ENCODE results near the gene NHLH2.

Gene NHLH2

DNA sequence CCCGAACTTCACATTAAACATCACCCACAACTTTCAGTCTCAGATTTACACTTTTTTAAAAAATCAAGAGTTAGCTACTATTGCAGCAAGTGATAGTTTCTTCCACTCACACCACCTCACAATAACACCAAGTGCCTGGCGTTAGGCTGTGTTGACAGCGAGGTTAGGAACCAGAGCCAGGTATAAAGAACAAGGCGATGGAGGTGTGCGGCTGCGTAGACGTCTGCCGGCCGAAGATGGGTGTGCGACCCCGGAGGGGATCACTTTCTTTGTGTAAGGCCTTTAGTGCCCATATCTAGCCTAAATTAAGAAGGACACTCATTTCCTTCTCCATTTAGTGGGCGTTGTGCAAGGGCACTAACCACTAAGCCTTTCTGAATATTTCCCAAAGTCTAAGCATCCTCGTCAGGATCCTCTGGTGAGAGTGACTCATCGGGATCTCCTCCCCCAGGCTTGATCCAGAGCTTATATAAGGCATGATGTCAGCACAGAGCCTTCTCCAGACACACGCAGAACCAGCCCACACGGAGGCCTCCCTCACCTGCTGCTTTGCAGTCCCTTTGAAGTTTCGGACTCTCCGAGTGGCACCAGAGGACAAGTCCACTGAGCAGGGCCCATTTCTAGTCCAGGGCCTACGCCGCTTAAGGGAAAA lies 11.8 kb downstream of the NHLH2 start:
- Histone ChIP-seq H3F3A (ENCODE audit: control insufficient read depth, insufficient read depth) (no peaks in the 10 kb centered on the region), H3K9me2 (replicated peaks; ENCODE audit: control insufficient read depth, low read length) (no peaks in the 10 kb centered on the region), H4K20me1 (ENCODE audit: control insufficient read depth, insufficient read depth, low read depth, low read length) (no peaks in the 10 kb centered on the region), H3K27ac (ENCODE audit: low read depth, low read length) (no peak overlapping the region), H3K9me3 (ENCODE audit: control insufficient read depth, insufficient read depth, low read length) (no peaks in the 10 kb centered on the region), H3K36me3 (ENCODE audit: control insufficient read depth, low read length) (no peaks in the 10 kb centered on the region), H3K27me3 (ENCODE audit: control insufficient read depth, low read length) (no peaks in the 10 kb centered on the region), H3K4me1 (ENCODE audit: control insufficient read depth, low read length) (no peaks in the 10 kb centered on the region), H3K79me2 (ENCODE audit: control insufficient read depth, low read length) (no peaks in the 10 kb centered on the region), H3K4me2 (ENCODE audit: low read length) (no peak overlapping the region), H3K4me3 (ENCODE audit: low read length) (no peak overlapping the region)
- TF ChIP-seq, protein P1, sequence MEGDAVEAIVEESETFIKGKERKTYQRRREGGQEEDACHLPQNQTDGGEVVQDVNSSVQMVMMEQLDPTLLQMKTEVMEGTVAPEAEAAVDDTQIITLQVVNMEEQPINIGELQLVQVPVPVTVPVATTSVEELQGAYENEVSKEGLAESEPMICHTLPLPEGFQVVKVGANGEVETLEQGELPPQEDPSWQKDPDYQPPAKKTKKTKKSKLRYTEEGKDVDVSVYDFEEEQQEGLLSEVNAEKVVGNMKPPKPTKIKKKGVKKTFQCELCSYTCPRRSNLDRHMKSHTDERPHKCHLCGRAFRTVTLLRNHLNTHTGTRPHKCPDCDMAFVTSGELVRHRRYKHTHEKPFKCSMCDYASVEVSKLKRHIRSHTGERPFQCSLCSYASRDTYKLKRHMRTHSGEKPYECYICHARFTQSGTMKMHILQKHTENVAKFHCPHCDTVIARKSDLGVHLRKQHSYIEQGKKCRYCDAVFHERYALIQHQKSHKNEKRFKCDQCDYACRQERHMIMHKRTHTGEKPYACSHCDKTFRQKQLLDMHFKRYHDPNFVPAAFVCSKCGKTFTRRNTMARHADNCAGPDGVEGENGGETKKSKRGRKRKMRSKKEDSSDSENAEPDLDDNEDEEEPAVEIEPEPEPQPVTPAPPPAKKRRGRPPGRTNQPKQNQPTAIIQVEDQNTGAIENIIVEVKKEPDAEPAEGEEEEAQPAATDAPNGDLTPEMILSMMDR (IDR thresholded peaks at IDR 0.05; ENCODE audit: low read depth, low read length, poor library complexity, severe bottlenecking), result no peak

DNA sequence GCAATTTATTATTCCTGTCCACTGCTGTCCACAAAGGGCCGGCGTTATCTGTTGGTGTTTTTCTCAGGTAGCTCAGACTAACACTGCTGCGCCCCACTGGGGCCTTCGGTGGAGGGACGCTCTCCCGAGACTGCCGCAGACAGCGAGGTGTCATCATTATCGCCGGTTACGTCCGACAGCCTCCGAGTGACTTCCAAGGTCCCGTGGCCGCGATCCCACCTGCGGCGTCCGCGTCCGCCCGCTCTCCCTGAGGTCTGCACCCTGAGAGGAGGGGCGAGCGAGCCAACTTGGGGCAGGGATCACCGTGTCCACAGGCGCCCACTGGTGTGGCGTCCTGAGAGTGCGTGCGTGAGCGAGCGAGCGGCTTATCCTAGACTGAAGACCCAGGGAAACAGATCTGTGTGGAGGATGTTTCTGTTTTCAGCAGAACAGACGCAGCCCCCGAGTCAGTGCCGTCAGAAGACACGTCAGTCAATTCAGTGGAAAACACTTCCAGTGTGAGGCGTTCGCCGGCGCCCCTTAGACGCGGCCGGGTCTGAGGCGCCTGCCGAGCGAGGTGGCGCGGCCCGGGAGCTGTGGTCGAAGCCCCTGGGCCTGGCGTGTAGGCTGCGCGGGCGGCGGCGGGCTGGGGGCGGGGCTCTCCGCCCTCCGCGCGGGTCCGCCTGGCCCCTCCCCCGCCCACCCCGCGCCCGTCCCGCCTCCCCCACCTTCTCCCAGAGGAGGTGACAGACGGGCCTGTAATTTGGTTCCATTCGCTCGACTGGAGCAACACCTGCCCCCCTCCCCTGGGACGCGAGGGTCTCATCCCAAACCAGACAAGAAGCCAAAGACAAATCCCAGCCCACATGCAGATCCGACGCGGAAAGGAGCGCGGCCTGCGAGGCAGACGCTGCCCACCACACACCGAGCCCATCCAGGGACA lies 12.6 kb downstream of the NHLH2 start:
- no peaks in the 10 kb centered on the region for H4K20me1 ChIP-seq (ENCODE audit: control insufficient read depth, insufficient read depth, low read depth, low read length)
- no peaks in the 10 kb centered on the region for H3K36me3 ChIP-seq (ENCODE audit: control insufficient read depth, low read length)
- H3K27ac ChIP-seq (ENCODE audit: low read depth, low read length), result no peak overlapping the region
- H3K4me1 ChIP-seq (ENCODE audit: control insufficient read depth, low read length), result no peaks in the 10 kb centered on the region
- H3K9me3 ChIP-seq (ENCODE audit: control insufficient read depth, insufficient read depth, low read length), result no peaks in the 10 kb centered on the region
- no peak overlapping the region for H3K4me3 ChIP-seq (ENCODE audit: low read length)
- no peak overlapping the region for H3K4me2 ChIP-seq (ENCODE audit: low read length)
- H3K9me2 ChIP-seq (replicated peaks; ENCODE audit: control insufficient read depth, low read length), result no peaks in the 10 kb centered on the region
- H3K27me3 ChIP-seq (ENCODE audit: control insufficient read depth, low read length), result no peaks in the 10 kb centered on the region
- H3K79me2 ChIP-seq (ENCODE audit: control insufficient read depth, low read length), result no peaks in the 10 kb centered on the region
- no peak for TF ChIP-seq EZH2phosphoT487 (IDR thresholded peaks at IDR 0.05; ENCODE audit: borderline replicate concordance, low read length)
- TF ChIP-seq, protein P1 (IDR thresholded peaks at IDR 0.05; ENCODE audit: low read depth, low read length, poor library complexity, severe bottlenecking), result no peak
- H3F3A ChIP-seq (ENCODE audit: control insufficient read depth, insufficient read depth), result no peaks in the 10 kb centered on the region

DNA sequence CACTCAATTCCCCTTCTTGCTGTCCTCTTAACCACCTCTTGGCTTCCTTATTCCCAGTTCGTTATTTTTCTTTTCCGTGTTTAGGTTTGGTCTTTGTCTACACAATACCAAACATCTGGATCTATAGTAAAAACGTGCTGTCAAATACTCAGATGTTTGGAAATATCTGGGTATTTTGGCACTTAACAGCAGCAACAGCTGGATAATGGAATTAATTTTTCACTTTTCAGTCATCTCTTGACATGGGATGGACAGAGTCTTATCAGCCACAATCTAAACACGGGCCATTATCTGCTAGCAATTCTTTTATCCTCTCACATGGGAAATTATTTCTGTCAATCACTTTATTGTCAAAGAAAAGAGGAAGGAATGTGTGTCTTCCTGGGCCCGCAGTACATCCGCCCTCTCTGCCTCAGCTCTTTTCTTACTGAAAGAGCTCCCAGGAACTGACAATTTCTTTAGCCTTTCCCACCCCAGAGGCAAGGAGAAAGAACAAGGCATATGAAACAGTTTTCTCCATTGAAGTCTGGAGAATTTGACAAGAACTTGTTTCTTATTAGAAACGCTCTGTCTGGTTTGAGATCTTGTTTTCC lies 13.4 kb downstream of the NHLH2 start:
- Histone ChIP-seq H3K4me1 (ENCODE audit: control insufficient read depth, low read length) (no peaks in the 10 kb centered on the region), H3K27ac (ENCODE audit: low read depth, low read length) (no peak overlapping the region), H3K9me2 (replicated peaks; ENCODE audit: control insufficient read depth, low read length) (no peaks in the 10 kb centered on the region), H3F3A (ENCODE audit: control insufficient read depth, insufficient read depth) (no peaks in the 10 kb centered on the region), H3K79me2 (ENCODE audit: control insufficient read depth, low read length) (no peaks in the 10 kb centered on the region), H3K4me3 (ENCODE audit: low read length) (no peak overlapping the region), H3K27me3 (ENCODE audit: control insufficient read depth, low read length) (no peaks in the 10 kb centered on the region), H3K4me2 (ENCODE audit: low read length) (no peak overlapping the region), H3K36me3 (ENCODE audit: control insufficient read depth, low read length) (no peaks in the 10 kb centered on the region), H4K20me1 (ENCODE audit: control insufficient read depth, insufficient read depth, low read depth, low read length) (no peaks in the 10 kb centered on the region), H3K9me3 (ENCODE audit: control insufficient read depth, insufficient read depth, low read length) (no peaks in the 10 kb centered on the region)
- TF ChIP-seq, protein P1 (IDR thresholded peaks at IDR 0.05; ENCODE audit: low read depth, low read length, poor library complexity, severe bottlenecking), result no peak
- TF ChIP-seq EZH2phosphoT487 (IDR thresholded peaks at IDR 0.05; ENCODE audit: borderline replicate concordance, low read length), result no peak
